ENCODE measurements around the gene ADGRB3.
"Not testable (repeated sequence)": the region's sequence is repeated elsewhere in the genome, so short reads cannot be mapped to it uniquely, and the experiment has no call there.

ADGRB3 gene

DNA sequence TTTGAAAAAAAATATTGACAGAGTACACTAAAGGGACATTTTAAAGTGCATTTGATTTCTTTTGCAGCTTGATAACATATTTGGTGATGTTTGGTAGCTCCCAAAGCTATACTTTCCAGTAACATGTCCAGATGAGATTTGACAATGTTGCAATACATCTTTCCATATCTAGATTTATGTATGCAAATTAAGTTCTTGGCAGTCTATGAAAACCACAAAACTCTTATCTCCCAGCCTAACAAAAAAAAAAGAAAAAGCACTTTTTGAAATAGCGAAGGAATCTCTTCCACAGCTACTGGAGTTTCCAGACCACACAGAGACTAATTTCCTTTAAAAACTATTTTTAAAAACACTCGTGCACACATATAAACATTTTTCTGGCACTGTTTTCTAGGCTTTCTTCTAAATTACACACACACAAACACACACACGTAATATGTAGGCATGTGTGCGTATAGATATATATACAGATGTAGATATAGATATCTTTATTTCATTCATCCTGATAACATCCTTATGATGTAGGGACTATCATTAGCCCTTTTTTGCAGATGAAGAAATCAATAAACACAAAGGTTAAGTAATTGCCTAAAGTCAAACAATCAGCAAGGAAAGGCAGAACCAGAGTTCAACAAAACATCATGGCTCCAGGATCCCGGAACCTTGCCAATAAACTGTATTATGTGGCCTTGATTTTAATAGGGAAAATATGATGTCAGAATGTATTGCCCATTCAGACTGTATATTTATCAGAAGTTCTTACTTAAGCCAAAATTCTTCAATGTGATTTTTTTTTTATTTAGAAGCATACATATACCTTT is 93.3 kb downstream of the ADGRB3 start:
- H3K4me1 Mint-ChIP-seq, result no peaks in the 10 kb centered on the region
- no peak overlapping the region for H3K27ac Mint-ChIP-seq
- DNase-seq, result no peak
- CTCF ChIA-PET, result no interaction called here
- no peak overlapping the region for H3K4me3 Mint-ChIP-seq
- H3K9me3 Mint-ChIP-seq, result no peaks in the 10 kb centered on the region
- no peaks in the 10 kb centered on the region for H3K27me3 Mint-ChIP-seq
- no peaks in the 10 kb centered on the region for H3K36me3 Mint-ChIP-seq

DNA sequence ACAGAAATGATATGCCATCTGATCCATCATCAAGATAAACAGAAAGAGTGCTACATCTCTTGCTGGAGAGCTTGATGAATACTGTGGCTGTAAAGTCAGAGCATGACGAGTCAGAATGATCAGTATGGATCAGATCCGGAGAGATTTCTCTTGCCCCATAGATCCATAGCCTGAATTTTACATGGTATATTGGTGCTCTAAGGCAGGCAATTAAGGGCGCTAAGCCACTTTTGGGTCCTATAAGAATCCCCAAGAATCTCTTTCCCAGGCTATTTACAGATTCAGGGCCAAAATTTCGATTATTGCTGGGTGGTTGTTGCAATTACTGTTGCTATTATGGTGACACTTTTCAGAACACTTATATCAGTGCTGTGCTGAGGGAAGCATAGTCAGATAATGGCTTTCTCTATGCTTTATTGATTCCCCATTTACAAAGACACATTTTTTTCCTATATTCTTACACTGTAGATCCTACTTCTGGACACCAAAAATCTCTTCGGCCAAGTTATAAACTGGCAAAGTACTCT is 94.4 kb downstream of the ADGRB3 start:
- Mint-ChIP-seq H3K4me3 (no peak overlapping the region), H3K27me3 (no peaks in the 10 kb centered on the region), H3K4me1 (no peaks in the 10 kb centered on the region), H3K36me3 (no peaks in the 10 kb centered on the region), H3K9me3 (no peaks in the 10 kb centered on the region), H3K27ac (no peak overlapping the region)
- no peak for DNase-seq
- CTCF ChIA-PET, result no interaction called here

DNA sequence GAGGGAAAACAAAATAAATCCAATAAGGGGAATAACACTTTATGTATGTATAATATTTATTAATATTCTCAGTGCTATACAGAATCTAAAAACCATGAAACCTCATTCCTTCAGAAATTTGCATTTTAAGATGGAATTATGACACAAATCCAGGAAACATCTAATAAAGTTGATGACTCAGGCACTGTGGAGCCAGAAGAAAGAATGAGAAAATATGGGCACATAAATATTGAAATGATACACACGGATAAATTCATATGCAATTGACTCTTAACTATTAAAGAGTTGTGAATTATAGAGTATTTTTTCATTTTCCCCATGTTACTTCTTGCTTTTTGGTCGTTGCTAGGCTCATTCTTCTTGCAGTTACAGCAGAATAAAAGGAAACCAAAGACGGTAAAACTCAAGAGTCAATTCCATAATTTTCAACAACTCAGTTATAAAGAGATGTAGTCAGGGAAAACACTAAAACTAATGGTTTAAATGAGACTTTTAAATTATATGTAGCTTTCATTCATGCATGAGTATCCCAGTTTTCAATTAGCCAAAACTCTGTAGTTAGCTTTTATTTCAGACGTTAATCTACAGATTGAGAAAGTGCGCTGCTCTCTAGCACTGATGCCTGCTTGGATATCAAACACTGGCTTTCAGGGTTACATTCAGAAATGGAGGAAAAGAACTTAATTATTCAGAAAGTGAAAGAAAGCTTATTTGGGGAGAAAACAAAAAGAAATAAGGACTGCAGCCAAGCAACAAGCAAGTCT is 95.4 kb downstream of the ADGRB3 start:
- H3K4me3 Mint-ChIP-seq, result no peak overlapping the region
- H3K27me3 Mint-ChIP-seq, result no peaks in the 10 kb centered on the region
- H3K9me3 Mint-ChIP-seq, result no peaks in the 10 kb centered on the region
- DNase-seq, result no peak
- H3K27ac Mint-ChIP-seq, result no peak overlapping the region
- H3K4me1 Mint-ChIP-seq, result no peaks in the 10 kb centered on the region
- no peaks in the 10 kb centered on the region for H3K36me3 Mint-ChIP-seq
- CTCF ChIA-PET, result no interaction called here

DNA sequence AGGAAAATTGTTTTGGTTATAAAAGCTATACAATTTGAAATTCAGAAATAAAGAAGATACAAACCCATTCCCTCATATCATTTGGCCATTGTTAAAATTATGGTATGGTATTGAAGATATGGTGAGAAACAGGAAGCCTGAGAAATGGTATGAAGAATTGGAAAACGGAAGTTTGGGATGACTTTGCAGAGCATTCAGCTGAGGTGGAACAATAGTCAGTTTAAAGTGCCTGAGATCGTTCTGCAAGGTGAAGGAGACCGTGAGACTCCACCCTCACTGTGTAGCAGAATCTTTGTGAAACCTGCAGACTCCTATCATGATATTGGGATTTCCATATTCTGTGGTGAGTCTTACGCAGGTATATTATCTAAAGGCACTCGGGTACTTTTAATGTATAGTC is 97.3 kb downstream of the ADGRB3 start:
- Mint-ChIP-seq H3K4me1 (no peaks in the 10 kb centered on the region), H3K27me3 (no peaks in the 10 kb centered on the region), H3K36me3 (no peaks in the 10 kb centered on the region), H3K27ac (no peak overlapping the region), H3K4me3 (no peak overlapping the region), H3K9me3 (no peaks in the 10 kb centered on the region)
- no peak for DNase-seq
- CTCF ChIA-PET, result no interaction called here

DNA sequence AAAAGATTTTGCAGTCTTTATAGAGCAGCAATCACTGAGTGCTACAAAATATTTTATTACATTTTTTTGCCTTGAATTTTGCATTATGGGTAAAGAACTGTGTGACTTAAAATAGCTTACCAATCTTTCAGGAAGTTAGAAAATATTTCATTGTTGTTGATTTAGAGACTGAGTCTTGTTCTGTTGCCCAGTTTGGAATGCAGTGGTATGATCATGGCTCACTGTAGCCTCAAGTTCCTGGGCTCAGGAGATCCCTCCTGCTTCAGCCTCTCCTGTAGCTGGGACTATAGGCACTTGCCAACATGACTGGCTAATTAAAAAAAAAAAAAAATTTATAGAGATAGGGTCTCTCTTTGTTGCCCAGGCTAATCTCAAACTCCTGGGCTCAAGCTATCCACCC is 100.8 kb downstream of the ADGRB3 start:
- H3K36me3 Mint-ChIP-seq, result no peaks in the 10 kb centered on the region
- no peak overlapping the region for H3K27ac Mint-ChIP-seq
- CTCF ChIA-PET, result no interaction called here
- peaks cover 6% of the 10 kb centered on the region for H3K4me1 Mint-ChIP-seq
- H3K27me3 Mint-ChIP-seq, result no peaks in the 10 kb centered on the region
- H3K4me3 Mint-ChIP-seq, result no peak overlapping the region
- no peak for DNase-seq
- no peaks in the 10 kb centered on the region for H3K9me3 Mint-ChIP-seq

DNA sequence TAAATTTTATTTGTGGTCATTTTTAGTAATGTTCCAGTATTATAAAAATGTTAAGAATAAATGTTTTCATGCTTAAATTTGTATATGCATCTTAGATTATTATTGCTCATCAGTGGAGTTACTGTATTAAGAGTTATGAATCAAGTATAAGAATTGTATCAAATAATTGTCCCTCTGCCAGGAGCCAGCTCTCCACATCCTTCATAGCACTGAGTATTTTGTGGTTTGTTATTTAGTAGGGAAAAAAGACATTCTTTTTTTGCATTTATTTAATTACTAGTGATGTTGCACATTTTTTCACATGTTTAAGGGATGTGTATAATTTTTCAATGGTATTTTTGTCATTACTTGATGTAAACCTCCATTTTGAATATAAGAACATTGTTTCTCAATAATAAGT is 102.0 kb downstream of the ADGRB3 start:
- DNase-seq, result no peak
- H3K4me1 Mint-ChIP-seq, result peaks cover 9% of the 10 kb centered on the region
- no peaks in the 10 kb centered on the region for H3K36me3 Mint-ChIP-seq
- no peak overlapping the region for H3K27ac Mint-ChIP-seq
- H3K4me3 Mint-ChIP-seq, result no peak overlapping the region
- H3K27me3 Mint-ChIP-seq, result no peaks in the 10 kb centered on the region
- CTCF ChIA-PET, result no interaction called here
- H3K9me3 Mint-ChIP-seq, result no peaks in the 10 kb centered on the region

DNA sequence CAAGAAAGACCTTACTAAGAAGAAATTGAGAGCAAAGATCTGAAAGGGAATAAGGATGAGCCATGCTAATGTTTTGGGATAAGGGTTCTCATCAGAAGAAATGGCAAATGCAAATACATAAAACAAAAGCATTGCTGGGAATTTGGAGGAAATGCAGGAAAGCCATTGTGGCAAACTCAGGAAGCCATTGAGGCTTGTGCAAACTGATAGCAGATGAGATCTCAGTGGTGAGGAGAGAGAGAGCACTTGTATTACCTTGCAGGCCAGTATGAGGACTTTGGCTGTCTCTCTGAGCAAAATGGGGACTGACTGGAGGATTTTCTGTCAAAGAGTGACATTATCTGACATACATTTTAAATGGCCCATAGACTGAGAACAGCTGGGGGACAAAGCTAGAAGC is 103.0 kb downstream of the ADGRB3 start:
- no peaks in the 10 kb centered on the region for H3K36me3 Mint-ChIP-seq
- CTCF ChIA-PET, result no interaction called here
- H3K9me3 Mint-ChIP-seq, result no peaks in the 10 kb centered on the region
- H3K4me3 Mint-ChIP-seq, result no peak overlapping the region
- H3K27ac Mint-ChIP-seq, result no peak overlapping the region
- DNase-seq, result no peak
- peaks cover 9% of the 10 kb centered on the region for H3K4me1 Mint-ChIP-seq
- no peaks in the 10 kb centered on the region for H3K27me3 Mint-ChIP-seq

DNA sequence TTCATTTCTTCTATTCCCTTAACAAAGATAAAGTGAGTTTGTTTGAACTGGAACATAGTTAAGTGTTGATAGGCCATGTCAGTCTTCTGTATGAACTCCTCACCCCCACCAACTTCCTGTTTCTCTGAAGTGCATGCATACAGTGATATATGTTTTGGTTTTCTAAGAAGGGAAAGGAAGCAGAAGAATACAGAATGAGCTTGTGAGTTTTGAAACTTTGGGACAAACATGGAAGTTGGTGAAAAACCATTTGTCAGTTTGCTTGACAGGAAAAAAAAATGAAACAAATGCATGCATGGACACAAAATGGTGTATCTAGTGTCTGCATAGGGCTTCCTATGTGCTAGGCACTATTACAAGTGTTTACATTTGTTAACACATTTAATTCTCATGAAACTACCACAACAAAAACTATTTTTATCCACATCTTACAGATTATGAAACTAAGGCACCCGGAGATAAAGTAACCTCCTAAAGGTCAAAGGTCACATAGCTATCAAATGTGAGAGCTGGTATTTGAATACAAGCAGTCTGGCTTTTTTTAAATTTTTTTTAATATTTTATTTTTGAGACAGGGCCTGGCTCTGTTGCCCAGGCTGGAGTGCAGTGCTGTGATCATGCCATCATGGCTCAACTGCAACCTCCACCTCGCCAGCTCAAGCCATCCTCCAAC is 105.9 kb downstream of the ADGRB3 start:
- CTCF ChIA-PET, result no interaction called here
- Mint-ChIP-seq H3K4me3 (no peak overlapping the region), H3K27ac (no peak overlapping the region), H3K9me3 (no peaks in the 10 kb centered on the region), H3K4me1 (peaks cover 9% of the 10 kb centered on the region), H3K27me3 (no peaks in the 10 kb centered on the region), H3K36me3 (no peaks in the 10 kb centered on the region)
- DNase-seq, result no peak

DNA sequence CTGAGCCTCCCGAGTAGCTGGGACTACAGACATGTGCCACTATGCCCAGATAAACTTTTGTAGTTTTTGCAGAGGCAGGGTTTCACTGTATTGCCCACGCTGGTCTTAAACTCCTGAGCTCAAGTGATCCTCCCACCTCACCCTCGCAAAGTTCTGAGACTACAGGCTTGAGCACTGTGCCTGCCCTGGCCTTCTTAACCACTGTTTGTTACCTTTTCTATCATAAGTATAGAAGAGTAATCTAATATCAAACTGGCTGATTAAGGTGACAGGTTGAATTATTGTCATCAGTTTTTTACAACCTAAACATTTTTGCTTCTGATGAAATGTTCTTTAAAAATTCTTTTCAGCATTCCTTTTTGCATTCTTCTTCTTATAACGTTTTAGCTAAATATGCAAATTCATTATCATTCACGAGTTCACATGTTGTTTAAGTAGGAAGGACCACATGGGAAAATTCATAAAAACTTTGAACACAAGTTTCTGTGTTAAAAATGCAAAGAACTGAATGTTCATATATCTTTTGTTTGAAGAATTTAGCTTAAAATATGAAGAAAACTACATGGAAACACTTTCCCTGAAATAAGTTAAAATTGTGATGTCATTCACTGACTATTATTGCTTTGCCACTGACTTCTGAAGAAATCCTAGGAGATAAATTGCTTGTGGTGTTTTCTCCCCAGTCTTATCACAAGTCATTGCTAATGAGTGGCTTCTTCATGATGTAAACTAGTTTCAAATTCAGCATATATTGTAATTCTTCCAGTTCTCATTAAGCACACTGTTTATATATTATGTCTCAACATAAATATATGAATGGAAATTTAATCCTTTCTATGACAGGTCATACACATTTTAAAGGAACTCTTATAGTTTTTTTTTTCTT is 106.7 kb downstream of the ADGRB3 start:
- Mint-ChIP-seq H3K36me3 (no peaks in the 10 kb centered on the region), H3K4me3 (no peak overlapping the region), H3K27ac (no peak overlapping the region), H3K27me3 (no peaks in the 10 kb centered on the region), H3K4me1 (peaks cover 9% of the 10 kb centered on the region), H3K9me3 (no peaks in the 10 kb centered on the region)
- CTCF ChIA-PET, result no interaction called here
- DNase-seq, result no peak

DNA sequence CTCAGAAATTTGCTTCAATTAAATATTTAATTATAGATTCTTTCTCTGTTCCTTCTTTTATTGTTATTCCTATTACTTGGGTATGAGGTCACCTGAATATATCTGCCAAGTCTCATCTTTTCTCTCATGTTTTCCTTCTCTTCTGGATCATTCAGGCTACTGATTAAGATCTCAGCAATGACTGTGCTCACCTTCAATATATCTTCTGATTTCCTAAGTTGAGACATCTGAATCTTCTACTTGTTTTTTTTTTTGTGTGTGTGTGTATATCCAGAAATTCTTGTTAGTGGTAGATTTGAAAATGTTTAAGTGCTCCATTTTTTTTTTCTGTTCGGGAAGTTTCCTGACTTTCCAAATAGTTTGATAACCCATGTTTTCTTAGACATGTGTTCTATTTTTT is 108.0 kb downstream of the ADGRB3 start:
- Mint-ChIP-seq H3K9me3 (no peaks in the 10 kb centered on the region), H3K27ac (no peak overlapping the region), H3K4me1 (peaks cover 9% of the 10 kb centered on the region), H3K36me3 (no peaks in the 10 kb centered on the region), H3K27me3 (no peaks in the 10 kb centered on the region), H3K4me3 (no peak overlapping the region)
- no peak for DNase-seq
- CTCF ChIA-PET, result no interaction called here

DNA sequence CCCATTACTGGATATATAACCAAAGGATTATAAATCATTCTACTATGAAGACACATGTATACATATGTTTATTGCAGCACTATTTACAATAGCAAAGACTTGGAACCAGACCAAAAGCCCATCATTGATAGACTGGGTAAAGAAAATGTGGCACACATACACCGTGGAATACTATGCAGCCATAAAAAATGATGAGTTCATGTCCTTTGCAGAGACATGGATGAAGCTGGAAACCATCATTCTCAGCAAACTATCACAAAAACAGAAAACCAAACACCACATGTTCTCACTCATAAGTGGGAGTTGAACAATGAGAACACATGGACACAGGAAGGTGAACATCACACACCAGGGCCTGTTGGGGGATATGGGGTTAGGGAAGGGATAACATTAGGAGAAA is 109.3 kb downstream of the ADGRB3 start:
- H3K27ac Mint-ChIP-seq, H3K27me3 Mint-ChIP-seq, DNase-seq, CTCF ChIA-PET, H3K4me3 Mint-ChIP-seq, H3K9me3 Mint-ChIP-seq, H3K4me1 Mint-ChIP-seq, H3K36me3 Mint-ChIP-seq: not testable (repeated sequence)

DNA sequence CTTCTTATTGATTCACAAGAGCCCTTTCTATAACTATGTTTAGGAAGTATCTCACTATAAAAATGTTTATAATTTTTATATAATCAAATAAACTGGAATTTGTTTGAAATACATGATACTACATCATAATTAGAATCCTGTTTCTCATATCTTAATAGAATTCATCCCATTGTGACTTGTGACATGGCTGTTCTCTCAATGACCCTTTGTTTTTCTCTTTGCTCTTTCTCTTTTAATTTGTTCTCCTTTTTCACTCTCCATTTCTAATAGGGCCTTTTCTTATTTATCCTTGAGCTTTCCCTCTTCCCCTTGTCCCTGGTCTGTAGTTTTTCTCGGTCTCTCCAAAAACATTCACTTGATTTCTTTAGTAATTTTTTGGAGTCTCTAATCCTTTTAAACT is 111.3 kb downstream of the ADGRB3 start:
- no peak overlapping the region for H3K4me3 Mint-ChIP-seq
- no peaks in the 10 kb centered on the region for H3K27me3 Mint-ChIP-seq
- H3K4me1 Mint-ChIP-seq, result no peaks in the 10 kb centered on the region
- no peaks in the 10 kb centered on the region for H3K36me3 Mint-ChIP-seq
- CTCF ChIA-PET, result no interaction called here
- no peak for DNase-seq
- H3K27ac Mint-ChIP-seq, result no peak overlapping the region
- no peaks in the 10 kb centered on the region for H3K9me3 Mint-ChIP-seq

DNA sequence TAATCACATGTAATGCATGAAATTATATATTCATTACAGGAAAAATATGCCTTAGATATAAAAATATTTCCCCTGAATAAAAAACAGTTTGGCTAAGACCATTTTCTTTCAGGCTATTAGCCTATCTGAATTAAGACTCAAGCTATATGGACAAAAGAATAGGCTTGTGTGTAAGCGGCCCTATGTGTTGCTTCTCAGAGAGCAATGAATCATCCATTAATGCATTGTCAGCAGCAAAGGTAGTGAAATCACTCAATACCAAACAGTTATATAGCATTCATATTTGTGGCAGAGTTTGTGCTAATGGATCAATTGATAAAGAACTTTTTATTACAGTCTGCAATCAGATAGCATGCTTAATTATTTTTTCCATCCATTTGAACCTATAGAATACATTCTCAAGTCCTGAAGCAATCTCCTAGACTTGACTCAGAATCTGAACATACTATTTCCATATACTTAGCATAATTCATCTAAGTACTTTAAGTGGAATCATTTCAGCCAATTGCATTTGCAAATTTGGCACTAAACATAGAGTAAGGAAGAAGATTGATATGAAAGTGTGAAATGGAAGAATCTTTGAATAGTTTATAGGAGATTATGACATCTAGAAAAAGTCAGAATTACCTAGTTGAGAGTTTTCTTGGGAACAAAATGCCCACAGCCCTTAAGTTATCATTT is 112.2 kb downstream of the ADGRB3 start:
- no peak for DNase-seq
- Mint-ChIP-seq H3K27me3 (no peaks in the 10 kb centered on the region), H3K27ac (no peak overlapping the region), H3K4me1 (no peaks in the 10 kb centered on the region), H3K9me3 (no peaks in the 10 kb centered on the region), H3K36me3 (no peaks in the 10 kb centered on the region), H3K4me3 (no peak overlapping the region)
- CTCF ChIA-PET, result no interaction called here

DNA sequence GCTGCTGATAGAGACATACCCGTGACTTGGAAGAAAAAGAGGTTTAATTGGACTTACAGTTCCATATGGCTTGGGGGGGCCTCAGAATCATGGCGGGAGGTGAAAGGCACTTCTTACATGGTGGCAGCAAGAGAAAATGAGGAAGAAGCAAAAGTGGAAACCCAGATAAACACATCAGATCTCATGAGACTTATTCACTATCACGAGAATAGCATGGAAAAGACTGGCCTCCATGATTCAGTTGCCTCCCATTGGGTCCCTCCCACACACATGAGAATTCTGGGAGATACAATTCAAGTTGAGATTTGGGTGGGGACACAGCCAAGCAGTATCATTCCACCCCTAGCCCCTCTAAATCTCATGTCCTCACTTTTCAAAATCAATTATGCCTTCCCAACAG is 112.8 kb downstream of the ADGRB3 start:
- H3K27ac Mint-ChIP-seq, DNase-seq, H3K4me3 Mint-ChIP-seq, CTCF ChIA-PET, H3K36me3 Mint-ChIP-seq, H3K27me3 Mint-ChIP-seq, H3K9me3 Mint-ChIP-seq, H3K4me1 Mint-ChIP-seq: not testable (repeated sequence)

Data from activated naive CD4-positive, alpha-beta T cell treated with anti-CD3 and anti-CD28 coated beads, Interleukin-2, amount 10 ng/mL, durations not matched to agents 7 days and 5 days (primary cell).